Stimulated activated CD4-positive, alpha-beta T cell treated with anti-CD3 and anti-CD28 coated beads, Interleukin-12 subunit alpha, Interleukin-12 subunit beta, amount 100 ng/mL, for 4 hours (primary cell): ENCODE results near the gene CALD1.
"Not testable (repeated sequence)": the region's sequence is repeated elsewhere in the genome, so short reads cannot be mapped to it uniquely, and the experiment has no call there.

Source experiments
- DNase-seq: peaks from one replicate; pipeline ENCODE4 v3.0.0-alpha.2; 2020

The CALD1 gene

DNA sequence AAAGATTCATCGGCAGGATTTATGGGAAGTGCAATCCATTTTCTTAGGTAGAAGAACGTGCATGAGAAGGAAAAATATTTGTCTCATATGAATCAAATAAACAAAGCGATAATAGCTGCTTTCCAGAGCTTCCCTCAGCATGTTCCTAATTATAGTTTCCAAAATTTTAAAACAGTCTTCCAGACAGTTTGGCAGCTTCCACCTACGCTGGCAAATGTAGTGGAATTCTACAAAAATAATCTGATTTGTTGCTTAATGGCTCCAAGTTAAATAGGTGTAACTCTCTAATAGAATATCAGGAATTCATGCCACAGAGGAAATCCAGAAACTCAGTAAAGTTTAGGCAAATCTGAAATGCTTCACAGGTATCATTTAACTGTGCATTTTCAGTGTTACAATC, 183.6 kb downstream of the CALD1 start:
- no peak for DNase-seq

- DNase-seq, result no peak
Observed at GRCh38 chr7:134966691-134967090, 187.3 kb downstream of the CALD1 start.

DNA sequence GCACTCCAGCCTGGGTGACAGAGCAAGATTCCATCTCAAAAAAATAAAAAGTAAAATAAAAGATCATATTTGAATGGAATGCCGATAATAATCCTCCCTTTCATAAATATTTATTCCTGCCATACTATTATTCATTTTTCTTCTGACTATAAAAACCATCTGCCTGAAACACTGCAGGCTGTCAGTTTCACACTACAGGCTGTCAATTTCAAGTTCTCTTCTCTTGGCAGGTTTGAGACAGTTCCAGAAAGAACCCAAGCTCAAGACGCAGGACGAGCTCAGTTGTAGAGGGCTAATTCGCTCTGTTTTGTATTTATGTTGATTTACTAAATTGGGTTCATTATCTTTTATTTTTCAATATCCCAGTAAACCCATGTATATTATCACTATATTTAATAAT, 188.7 kb downstream of the CALD1 start:
- DNase-seq, result no peak

GRCh38 chr7:134981645-134982044, 202.2 kb downstream of the CALD1 start:
- not testable (repeated sequence) for DNase-seq

DNA sequence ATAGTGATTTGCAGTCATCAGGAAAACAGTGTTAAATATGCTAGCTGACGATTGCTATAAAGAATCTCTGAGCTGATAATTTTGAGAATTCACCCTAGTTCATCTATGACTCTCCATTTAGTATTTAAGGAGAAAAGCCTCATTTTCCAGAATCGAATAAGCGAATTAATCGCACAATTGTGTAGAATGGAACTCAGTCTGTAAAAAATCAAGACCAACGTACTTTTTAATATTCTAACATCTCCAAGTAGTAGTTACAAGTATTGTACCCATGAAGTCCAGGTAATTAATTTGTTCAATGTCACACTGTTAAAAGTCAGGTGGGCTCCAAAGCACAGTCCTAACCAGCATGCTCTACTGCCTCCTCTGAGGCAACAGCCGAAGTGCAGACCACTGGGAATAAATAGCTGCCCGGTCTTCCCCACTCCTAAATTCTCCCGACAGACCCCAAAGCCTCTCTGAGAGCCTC, 206.5 kb downstream of the CALD1 start:
- no peak for DNase-seq

DNA sequence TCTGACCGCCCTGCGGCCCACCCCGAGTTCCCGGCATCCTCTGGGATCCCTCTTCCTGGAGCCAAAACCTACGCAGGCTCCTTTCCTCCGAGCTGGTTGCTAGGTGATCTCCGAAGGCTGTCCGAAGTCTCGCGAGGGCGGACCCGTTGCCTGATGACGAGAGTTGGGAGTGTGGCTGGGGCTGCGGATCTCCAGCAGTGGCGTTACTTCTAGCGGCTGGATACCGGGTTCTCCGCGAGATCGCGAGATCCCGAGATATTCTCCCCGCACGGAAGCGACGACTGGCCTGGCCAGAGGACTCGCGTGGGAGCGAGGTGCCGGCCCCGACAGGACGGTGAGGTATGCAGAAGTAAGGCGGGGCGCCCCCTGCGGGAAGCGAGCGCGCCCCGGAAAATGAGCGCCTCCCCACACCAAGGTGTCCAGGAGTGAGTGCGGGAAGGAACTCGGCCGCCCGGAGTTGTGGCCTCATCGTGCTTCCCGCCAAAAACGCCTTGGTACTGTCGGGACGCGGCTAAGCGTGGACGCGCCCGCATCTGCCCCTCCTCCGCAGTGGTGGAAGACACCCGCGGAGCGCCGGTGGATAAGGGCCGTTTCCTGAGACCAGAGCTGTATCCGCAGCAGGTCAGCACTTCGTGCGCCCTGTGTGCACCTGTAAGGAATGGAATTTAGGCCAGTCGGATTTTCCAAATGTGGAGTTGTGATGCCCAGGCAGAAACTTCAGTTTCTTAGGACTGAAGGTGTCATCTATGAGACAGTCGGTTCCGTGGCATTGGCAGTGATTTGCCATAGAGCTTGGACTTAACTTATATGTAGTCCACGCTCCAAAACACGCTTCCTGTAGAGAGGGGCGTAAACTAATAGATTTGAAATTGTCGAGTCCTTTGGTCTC, 207.2 kb downstream of the CALD1 start, which contains the start of gene AGBL3:
Gene AGBL3, plus strand, starts transcription at position 146 of the 889 bp plus-strand sequence. CDS start 1,426 bp downstream, outside the sequence.
- peak; percentile 86 for DNase-seq

- no peak for DNase-seq
Observed at GRCh38 chr7:134988161-134988560, 208.7 kb downstream of the CALD1 start.

- DNase-seq, result no peak
Observed at GRCh38 chr7:134991469-134992339, 212.3 kb downstream of the CALD1 start.

- no peak for DNase-seq
Observed at GRCh38 chr7:134992626-134993179, 213.3 kb downstream of the CALD1 start.

- DNase-seq, result no peak
Observed at GRCh38 chr7:134993877-134994456, 214.5 kb downstream of the CALD1 start.

DNA sequence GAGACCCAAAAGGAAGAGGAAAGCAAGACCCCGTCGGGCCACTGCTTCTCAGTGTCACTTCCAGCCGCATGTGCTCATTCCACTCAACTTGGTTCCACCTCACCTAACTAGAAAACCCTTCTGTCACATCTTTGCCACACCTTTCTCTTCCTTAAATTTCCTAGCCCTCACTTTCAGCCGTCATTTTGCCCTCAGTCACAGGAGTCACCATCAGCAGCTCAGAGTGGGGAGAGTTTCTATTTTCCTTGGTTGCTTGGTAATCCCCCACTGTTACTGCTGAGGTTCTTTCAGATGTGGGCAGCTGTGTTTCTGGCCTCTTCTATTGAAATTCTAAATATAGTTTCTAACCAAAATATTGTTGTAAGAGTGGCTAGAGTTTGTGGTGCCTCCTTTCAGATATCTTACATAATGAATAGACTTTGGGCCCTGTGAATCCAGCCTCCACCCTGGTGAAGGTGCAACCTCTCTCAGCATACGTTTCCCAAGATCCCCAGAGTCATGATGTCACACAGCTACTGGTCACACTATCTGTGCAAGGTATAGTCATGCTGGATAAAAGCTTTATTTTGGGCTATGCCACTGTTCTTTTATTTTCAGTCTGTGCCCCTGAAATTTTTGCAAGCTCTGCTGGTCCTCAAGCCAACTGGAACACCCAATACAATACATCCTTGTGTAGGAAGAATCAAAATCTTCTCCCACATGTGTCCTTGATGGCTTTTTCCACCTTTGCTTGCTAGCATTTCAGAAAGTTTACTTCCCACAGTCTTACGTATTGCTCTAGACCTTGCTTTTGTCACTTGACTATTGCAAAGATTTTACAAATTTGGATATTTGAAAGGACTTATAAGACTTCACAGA, 216.0 kb downstream of the CALD1 start:
- DNase-seq, result no peak

GRCh38 chr7:134996097-134996550, 216.7 kb downstream of the CALD1 start:
- no peak for DNase-seq

DNA sequence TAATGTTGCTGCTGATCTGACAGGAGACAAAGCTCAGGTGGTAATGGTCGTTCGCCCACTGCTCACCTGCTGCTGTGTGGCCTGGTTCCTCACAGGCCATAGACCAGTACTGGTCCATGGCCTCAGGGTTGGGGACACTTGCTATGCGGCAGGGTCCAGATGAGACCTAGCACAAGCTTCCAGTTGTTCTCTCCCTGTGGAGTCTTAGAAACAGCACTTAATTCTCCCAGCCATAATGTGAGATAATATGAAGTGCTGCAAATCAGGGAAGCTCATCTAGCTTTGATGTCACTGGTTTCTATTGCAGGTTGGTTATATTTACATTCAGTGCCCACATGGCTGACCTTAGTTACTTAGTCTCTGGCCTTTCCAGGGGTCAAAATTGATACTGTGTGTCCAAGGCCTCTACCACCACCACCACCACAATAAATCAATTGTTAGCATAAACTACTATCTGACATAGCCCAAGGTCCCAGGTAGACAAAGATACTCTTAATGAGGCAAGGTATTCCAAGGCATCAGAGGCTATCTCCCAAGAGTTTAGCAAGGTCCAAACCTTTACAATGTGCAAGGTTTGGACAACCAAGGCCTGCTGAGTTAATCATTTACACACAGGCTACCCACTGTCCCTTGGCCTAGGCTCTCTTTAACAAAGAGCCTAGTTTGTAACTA, 217.9 kb downstream of the CALD1 start:
- DNase-seq, result no peak

DNA sequence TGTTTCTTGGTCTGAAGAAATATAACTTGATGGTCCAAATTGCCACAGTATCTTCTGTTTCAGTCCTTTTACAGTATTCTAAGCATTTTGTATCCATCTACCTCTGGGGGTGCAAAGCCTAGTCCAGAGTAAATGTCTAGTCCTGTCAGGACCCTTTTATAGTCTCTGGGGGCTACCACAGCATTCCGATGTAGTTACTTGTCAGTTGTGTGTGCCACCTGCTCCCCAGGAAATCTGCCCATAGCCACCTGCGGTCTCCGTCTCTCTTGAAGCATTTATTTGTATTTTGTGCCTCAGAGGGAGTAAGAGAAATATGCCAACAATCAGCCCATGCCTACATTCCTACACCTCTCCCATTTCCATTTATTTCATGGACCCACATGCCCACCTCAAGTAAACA, 219.7 kb downstream of the CALD1 start:
- DNase-seq, result no peak

GRCh38 chr7:135001390-135002165, 222.1 kb downstream of the CALD1 start:
- no peak for DNase-seq

GRCh38 chr7:135012229-135012628, 232.8 kb downstream of the CALD1 start:
- no peak for DNase-seq
